ENCODE measurements around the gene IFTAP. TPM values are rescaled to one million over a fixed set of nuclear protein-coding genes. Genes with fewer than 3 reads are reported as not detected.
A peak's percentile ranks its signal among the peaks of the same experiment; 100 is the strongest.

IFTAP gene
- total RNA-seq, 1 donor from 2014 or later = 31.0 TPM

DNA sequence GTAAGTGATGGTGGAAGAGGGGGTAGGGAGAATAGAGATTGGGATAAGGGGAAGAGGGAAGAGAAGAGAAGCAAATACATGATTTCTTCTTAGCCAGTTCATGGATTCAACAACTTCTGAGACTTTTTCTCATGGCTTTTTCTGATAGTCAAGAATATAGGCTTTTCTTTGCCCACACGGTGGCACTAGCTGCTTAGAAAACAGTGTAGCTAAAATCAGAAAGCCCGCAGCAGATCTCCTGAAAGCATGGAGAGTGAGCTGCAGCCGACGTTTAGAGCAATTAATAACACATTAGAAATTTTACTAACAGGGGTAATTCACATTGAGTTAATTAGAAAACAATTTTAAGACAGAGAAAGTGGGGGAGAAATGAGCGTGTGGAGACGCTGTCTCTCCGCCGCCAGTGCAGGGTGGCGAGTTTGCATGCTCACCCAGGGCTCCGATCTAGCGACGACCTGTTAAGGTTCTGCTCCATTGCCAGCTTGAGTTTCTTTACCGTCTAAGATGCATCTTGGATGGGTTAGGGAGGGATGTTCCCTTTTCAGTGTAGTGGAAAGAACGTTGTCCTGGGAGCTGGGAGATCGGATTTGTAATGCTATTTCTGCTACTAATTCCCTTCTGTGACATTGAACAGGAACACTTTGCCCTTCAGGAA, 29.8 kb upstream of the IFTAP start:
- peak; percentile 42 for DNase-seq (ENCODE audit: low read depth, low spot score)
- peaks cover 10% of the 10 kb centered on the region for H3K4me1 Mint-ChIP-seq
- TF ChIP-seq, protein P1, sequence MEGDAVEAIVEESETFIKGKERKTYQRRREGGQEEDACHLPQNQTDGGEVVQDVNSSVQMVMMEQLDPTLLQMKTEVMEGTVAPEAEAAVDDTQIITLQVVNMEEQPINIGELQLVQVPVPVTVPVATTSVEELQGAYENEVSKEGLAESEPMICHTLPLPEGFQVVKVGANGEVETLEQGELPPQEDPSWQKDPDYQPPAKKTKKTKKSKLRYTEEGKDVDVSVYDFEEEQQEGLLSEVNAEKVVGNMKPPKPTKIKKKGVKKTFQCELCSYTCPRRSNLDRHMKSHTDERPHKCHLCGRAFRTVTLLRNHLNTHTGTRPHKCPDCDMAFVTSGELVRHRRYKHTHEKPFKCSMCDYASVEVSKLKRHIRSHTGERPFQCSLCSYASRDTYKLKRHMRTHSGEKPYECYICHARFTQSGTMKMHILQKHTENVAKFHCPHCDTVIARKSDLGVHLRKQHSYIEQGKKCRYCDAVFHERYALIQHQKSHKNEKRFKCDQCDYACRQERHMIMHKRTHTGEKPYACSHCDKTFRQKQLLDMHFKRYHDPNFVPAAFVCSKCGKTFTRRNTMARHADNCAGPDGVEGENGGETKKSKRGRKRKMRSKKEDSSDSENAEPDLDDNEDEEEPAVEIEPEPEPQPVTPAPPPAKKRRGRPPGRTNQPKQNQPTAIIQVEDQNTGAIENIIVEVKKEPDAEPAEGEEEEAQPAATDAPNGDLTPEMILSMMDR (conservative IDR thresholded peaks at IDR 0.05) = peak; percentile 86
- H3K9me3 Mint-ChIP-seq = peaks cover 3% of the 10 kb centered on the region
- no peaks in the 10 kb centered on the region for H3K36me3 Mint-ChIP-seq (ENCODE audit: low read depth)
- no peak overlapping the region for H3K27ac Mint-ChIP-seq (ENCODE audit: unreplicated experiment)
- H3K4me3 Mint-ChIP-seq = peak overlapping the region; percentile 58
- H3K27me3 Mint-ChIP-seq (ENCODE audit: low read depth) = peaks cover 39% of the 10 kb centered on the region

DNA sequence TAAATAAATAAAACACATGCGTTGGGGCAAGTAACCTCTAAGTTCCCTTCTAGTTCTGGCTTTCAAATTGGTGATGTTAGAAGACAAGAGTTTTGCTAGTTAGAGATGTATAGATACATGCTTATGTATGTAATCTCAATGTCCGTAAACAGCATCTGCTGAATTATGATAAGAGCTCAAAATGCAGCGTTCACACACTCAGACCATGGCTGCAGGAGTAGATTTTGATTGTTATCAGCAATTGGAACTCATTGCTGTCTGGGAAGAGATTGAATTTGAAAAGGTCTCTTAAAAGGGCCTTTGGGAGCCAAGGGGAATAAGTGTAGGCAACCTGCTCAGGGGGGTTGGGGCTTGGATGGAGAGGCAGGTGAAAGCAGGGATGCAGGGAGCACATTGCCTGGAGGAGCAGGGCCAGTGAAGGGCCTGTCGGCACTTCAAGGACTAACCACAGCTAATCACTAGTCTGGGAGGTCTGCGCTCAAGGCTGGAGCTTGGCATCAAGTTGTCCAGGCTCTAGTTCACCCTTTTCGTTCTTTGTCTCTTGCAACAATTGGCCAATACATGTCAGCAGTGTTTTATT, 29.2 kb upstream of the IFTAP start:
- Mint-ChIP-seq H3K4me1 (peaks cover 10% of the 10 kb centered on the region), H3K36me3 (ENCODE audit: low read depth) (no peaks in the 10 kb centered on the region), H3K27me3 (ENCODE audit: low read depth) (peaks cover 37% of the 10 kb centered on the region)

DNA sequence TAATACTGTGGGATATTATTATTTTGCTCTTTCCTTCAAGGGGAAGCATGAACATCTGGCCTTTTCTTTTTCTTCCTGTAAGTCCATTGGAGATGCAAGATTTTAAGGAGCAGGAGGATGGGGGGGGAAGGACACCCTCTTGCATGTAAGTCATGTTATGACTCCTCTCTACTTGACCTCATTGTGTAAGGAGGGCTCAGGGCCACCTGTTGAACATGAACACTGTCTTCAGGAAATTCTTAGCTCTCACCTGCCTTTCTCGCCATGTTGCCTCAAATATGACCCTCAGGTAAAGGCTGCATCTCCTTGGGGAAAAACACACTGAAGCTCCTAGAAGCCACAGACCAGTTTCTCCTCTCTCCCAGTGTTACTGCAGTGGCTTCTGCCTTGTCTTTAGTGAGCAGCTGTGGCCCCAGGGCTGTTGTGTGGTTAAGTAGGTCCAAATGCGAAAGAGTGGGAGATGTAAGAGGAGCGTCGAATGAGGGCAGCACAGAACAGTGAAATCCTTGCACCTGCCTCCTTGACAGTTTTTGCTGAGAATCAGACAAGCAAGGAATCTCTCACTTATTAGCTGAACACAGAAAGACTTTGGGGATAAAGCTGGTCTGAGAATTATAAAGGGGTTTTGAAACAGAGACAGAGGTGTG, 27.8 kb upstream of the IFTAP start:
- TF ChIP-seq, protein P1 (conservative IDR thresholded peaks at IDR 0.05) = no peak
- Mint-ChIP-seq H3K27ac (ENCODE audit: unreplicated experiment) (no peak overlapping the region), H3K4me1 (peaks cover 10% of the 10 kb centered on the region), H3K4me3 (no peak overlapping the region), H3K27me3 (ENCODE audit: low read depth) (peaks cover 51% of the 10 kb centered on the region), H3K9me3 (no peaks in the 10 kb centered on the region), H3K36me3 (ENCODE audit: low read depth) (no peaks in the 10 kb centered on the region)
- no peak for DNase-seq (ENCODE audit: low read depth, low spot score)

More for the DNA sequence above, 29.2 kb upstream of the IFTAP start:
- H3K4me3 Mint-ChIP-seq = no peak overlapping the region
- H3K27ac Mint-ChIP-seq (ENCODE audit: unreplicated experiment) = no peak overlapping the region
- no peak for DNase-seq (ENCODE audit: low read depth, low spot score)
- TF ChIP-seq, protein P1 (conservative IDR thresholded peaks at IDR 0.05) = no peak
- H3K9me3 Mint-ChIP-seq = peaks cover under 1% of the 10 kb centered on the region

DNA sequence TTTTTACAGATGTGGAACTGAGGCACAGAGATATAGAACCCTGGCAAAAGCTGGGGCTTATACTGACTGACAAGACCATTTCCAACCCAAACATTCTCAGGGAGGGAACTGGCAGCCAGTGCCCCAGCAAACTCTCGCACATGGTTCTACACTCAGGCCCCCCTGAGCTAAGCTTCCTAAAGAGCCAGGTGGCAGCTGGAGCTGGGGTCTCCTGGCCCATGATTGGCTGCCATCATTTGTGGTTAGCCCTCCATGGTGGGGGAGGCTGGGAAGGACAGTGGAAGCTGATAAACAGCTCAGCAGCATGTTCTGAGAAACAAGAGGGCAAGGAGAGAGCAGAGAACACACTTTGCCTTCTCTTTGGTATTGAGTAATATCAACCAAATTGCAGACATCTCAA, 26.6 kb upstream of the IFTAP start, which contains the start of gene RAG1:
Gene RAG1 (plus strand): TSS at position 314 of the 400 bp plus-strand sequence. CDS start 5,298 bp downstream, outside the sequence.
- Mint-ChIP-seq H3K36me3 (ENCODE audit: low read depth) (no peaks in the 10 kb centered on the region), H3K27ac (ENCODE audit: unreplicated experiment) (peak within 1 kb of the TSS; percentile 3)

DNA sequence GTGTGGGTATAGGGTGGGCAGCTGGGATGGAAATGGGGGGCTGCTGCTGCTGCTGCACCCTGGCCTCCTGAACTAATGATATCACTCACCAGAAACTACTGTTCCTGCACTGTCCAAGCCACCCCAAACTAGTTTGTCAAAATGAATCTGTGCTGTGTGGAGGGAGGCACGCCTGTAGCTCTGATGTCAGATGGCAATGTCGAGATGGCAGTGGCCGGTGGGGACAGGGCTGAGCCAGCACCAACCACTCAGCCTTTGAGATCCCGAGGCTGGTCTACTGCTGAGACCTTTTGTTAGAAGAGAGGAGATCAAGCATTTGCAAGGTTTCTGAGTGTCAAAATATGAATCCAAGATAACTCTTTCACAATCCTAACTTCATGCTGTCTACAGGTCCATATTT, 25.2 kb upstream of the IFTAP start:
- TF ChIP-seq, protein P1 (conservative IDR thresholded peaks at IDR 0.05) = no peak
- Mint-ChIP-seq H3K27me3 (ENCODE audit: low read depth) (peaks cover 59% of the 10 kb centered on the region), H3K9me3 (no peaks in the 10 kb centered on the region)

More for the DNA sequence above, 26.6 kb upstream of the IFTAP start, which contains the start of gene RAG1:
- DNase-seq (ENCODE audit: low read depth, low spot score) = no peak
- H3K9me3 Mint-ChIP-seq = no peaks in the 10 kb centered on the region
- H3K4me1 Mint-ChIP-seq = peaks cover 10% of the 10 kb centered on the region
- no peak within 1 kb of the TSS for H3K4me3 Mint-ChIP-seq
- TF ChIP-seq, protein P1 (conservative IDR thresholded peaks at IDR 0.05) = no peak
- H3K27me3 Mint-ChIP-seq (ENCODE audit: low read depth) = peaks cover 58% of the 10 kb centered on the region

More for the DNA sequence above, 25.2 kb upstream of the IFTAP start:
- no peak for DNase-seq (ENCODE audit: low read depth, low spot score)
- Mint-ChIP-seq H3K4me3 (no peak overlapping the region), H3K27ac (ENCODE audit: unreplicated experiment) (peak overlapping the region; percentile 3), H3K4me1 (peaks cover 7% of the 10 kb centered on the region), H3K36me3 (ENCODE audit: low read depth) (no peaks in the 10 kb centered on the region)
